ENCODE measurements around the gene HIVEP1. TPM values are rescaled to one million over a fixed set of nuclear protein-coding genes. Genes with fewer than 3 reads are reported as not detected.

The HIVEP1 gene
- total RNA-seq, 2 donors from 2014 or later = 33.6 to 35.1 TPM

GRCh38 chr6:12165722-12166280 is 153.7 kb downstream of the HIVEP1 start:
- H3K27me3 Mint-ChIP-seq (ENCODE audit: insufficient read depth) = no peaks in the 10 kb centered on the region
- TF ChIP-seq, protein P1, sequence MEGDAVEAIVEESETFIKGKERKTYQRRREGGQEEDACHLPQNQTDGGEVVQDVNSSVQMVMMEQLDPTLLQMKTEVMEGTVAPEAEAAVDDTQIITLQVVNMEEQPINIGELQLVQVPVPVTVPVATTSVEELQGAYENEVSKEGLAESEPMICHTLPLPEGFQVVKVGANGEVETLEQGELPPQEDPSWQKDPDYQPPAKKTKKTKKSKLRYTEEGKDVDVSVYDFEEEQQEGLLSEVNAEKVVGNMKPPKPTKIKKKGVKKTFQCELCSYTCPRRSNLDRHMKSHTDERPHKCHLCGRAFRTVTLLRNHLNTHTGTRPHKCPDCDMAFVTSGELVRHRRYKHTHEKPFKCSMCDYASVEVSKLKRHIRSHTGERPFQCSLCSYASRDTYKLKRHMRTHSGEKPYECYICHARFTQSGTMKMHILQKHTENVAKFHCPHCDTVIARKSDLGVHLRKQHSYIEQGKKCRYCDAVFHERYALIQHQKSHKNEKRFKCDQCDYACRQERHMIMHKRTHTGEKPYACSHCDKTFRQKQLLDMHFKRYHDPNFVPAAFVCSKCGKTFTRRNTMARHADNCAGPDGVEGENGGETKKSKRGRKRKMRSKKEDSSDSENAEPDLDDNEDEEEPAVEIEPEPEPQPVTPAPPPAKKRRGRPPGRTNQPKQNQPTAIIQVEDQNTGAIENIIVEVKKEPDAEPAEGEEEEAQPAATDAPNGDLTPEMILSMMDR (conservative IDR thresholded peaks at IDR 0.05) = no peak
- WGBS, 2 experiments (ENCODE audit: insufficient coverage in 1 of 2, insufficient read length in 1 of 2) = 82 to 95% methylated on average over 2 to 5 of the region's 5 CpGs
- no peak for DNase-seq
- Histone ChIP-seq H3K9me3 (ENCODE audit: control insufficient read depth, low read length) (no peaks in the 10 kb centered on the region), H3K36me3 (ENCODE audit: control insufficient read depth, insufficient read depth, low read length) (peaks cover 35% of the 10 kb centered on the region), H3K9ac (ENCODE audit: extremely low read depth, low read length, poor library complexity, severe bottlenecking) (no peak overlapping the region), H3K4me3 (ENCODE audit: low read length) (no peak overlapping the region), H3K27ac (ENCODE audit: low read depth, low read length) (no peak overlapping the region), H3K27me3 (ENCODE audit: control insufficient read depth, insufficient read depth, low read length, poor library complexity, severe bottlenecking) (no peaks in the 10 kb centered on the region), H3K4me1 (ENCODE audit: control insufficient read depth, insufficient read depth, low read length) (no peaks in the 10 kb centered on the region)
- no peaks in the 10 kb centered on the region for H3K4me1 Mint-ChIP-seq
- no peak overlapping the region for H3K4me3 Mint-ChIP-seq
- peaks cover 30% of the 10 kb centered on the region for H3K36me3 Mint-ChIP-seq (ENCODE audit: low read depth)
- no peaks in the 10 kb centered on the region for H3K9me3 Mint-ChIP-seq
- no peak overlapping the region for H3K27ac Mint-ChIP-seq

DNA sequence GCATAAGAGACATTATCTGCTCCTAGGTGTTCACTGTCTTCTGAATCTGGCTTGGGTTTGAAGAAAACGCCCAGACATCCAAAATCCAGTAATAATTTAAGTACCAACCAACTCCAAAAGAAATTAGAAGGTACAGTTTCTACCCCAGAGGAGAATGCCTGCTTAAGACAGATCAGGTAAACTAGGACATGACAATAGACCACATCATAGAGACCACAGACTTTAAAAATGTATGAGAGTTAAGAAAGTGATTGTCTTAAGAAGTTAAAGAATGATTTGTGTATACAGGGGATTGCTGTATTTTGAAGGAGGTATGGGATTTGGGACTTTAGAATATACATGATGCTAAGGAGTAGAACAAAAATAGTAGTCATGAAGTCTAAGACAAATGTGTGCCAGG is 157.3 kb downstream of the HIVEP1 start:
- H3K36me3 Mint-ChIP-seq (ENCODE audit: low read depth) = peaks cover 2% of the 10 kb centered on the region
- TF ChIP-seq, protein P1 (conservative IDR thresholded peaks at IDR 0.05) = no peak
- no peak for DNase-seq
- Histone ChIP-seq H3K27me3 (ENCODE audit: control insufficient read depth, insufficient read depth, low read length, poor library complexity, severe bottlenecking) (no peaks in the 10 kb centered on the region), H3K4me1 (ENCODE audit: control insufficient read depth, insufficient read depth, low read length) (peaks cover 3% of the 10 kb centered on the region), H3K27ac (ENCODE audit: low read depth, low read length) (no peak overlapping the region), H3K36me3 (ENCODE audit: control insufficient read depth, insufficient read depth, low read length) (peaks cover 3% of the 10 kb centered on the region), H3K9ac (ENCODE audit: extremely low read depth, low read length, poor library complexity, severe bottlenecking) (no peak overlapping the region), H3K9me3 (ENCODE audit: control insufficient read depth, low read length) (no peaks in the 10 kb centered on the region), H3K4me3 (ENCODE audit: low read length) (no peak overlapping the region)
- no peaks in the 10 kb centered on the region for H3K27me3 Mint-ChIP-seq (ENCODE audit: insufficient read depth)
- H3K27ac Mint-ChIP-seq = no peak overlapping the region
- no peak overlapping the region for H3K4me3 Mint-ChIP-seq
- peaks cover 8% of the 10 kb centered on the region for H3K4me1 Mint-ChIP-seq
- WGBS, 2 experiments (ENCODE audit: insufficient coverage in 1 of 2, insufficient read length in 1 of 2) = 84% methylated on average over 1 of the region's 1 CpG; no CpG with 5 or more reads in 1 of the 2 experiments
- H3K9me3 Mint-ChIP-seq = no peaks in the 10 kb centered on the region

GRCh38 chr6:12170351-12171092 is 158.4 kb downstream of the HIVEP1 start:
- H3K27ac ChIP-seq (ENCODE audit: low read depth, low read length) = no peak overlapping the region

More at GRCh38 chr6:12170351-12171092, 158.4 kb downstream of the HIVEP1 start:
- Mint-ChIP-seq H3K4me3 (no peak overlapping the region), H3K4me1 (peaks cover 8% of the 10 kb centered on the region), H3K27ac (no peak overlapping the region), H3K27me3 (ENCODE audit: insufficient read depth) (no peaks in the 10 kb centered on the region), H3K9me3 (no peaks in the 10 kb centered on the region), H3K36me3 (ENCODE audit: low read depth) (no peaks in the 10 kb centered on the region)
- H3K9me3 ChIP-seq (ENCODE audit: control insufficient read depth, low read length) = no peaks in the 10 kb centered on the region
- no peak overlapping the region for H3K9ac ChIP-seq (ENCODE audit: extremely low read depth, low read length, poor library complexity, severe bottlenecking)
- DNase-seq = no peak
- H3K27me3 ChIP-seq (ENCODE audit: control insufficient read depth, insufficient read depth, low read length, poor library complexity, severe bottlenecking) = no peaks in the 10 kb centered on the region
- TF ChIP-seq, protein P1 (conservative IDR thresholded peaks at IDR 0.05) = no peak
- no peak overlapping the region for H3K4me3 ChIP-seq (ENCODE audit: low read length)
- WGBS, 2 experiments (ENCODE audit: insufficient coverage in 1 of 2, insufficient read length in 1 of 2) = 92 to 98% methylated on average over 13 of the region's 13 CpGs
- peaks cover 3% of the 10 kb centered on the region for H3K4me1 ChIP-seq (ENCODE audit: control insufficient read depth, insufficient read depth, low read length)
- H3K36me3 ChIP-seq (ENCODE audit: control insufficient read depth, insufficient read depth, low read length) = no peaks in the 10 kb centered on the region

All from endodermal cell (in vitro differentiated cells).